Globus pallidus (tissue), 1 donor: ENCODE data around the gene PAK3.

Experiments used
- DNase-seq: peaks from one replicate; pipeline ENCODE4 v3.0.0-alpha.2; 2015; ENCODE audit warnings: low spot score

Gene PAK3

DNA sequence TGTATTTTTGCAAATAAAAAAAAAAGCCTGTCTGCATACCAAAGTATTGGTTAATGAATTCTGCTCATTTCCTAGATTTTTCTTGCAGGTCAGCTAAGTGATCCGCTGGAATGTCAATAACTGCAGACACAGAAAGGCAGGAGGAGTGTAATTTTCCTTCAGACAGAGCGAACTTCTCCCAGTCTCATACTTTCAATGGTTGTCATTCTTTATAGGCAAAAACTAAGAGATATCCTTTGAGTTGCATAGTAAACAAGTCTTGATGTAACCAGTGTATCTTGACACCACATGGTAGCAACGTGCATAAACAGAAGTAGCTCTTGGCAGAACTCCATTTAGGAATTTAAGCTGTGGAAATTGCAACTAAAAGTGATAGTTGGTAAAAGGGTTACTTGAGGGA, 166.1 kb downstream of the PAK3 start:
- no peak for DNase-seq

DNA sequence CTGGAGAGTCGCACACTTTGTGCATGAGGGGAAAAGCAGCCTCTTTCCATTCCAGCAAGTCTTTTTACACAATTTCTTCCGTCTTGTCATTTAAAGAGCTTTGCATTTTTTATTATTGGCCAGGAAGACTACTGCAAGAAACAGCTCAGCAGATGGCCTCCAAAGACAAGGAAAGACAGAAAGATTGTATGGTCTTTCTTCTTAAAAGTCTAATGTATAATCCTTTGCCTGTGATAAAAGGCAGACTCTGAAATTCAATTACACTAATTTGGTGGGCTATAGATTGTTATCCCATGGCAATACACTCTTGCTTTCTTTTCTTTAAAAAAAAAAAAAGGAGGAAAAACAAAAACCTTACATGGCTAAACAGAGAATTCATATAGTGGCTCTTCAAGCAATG, 168.4 kb downstream of the PAK3 start:
- no peak for DNase-seq

DNA sequence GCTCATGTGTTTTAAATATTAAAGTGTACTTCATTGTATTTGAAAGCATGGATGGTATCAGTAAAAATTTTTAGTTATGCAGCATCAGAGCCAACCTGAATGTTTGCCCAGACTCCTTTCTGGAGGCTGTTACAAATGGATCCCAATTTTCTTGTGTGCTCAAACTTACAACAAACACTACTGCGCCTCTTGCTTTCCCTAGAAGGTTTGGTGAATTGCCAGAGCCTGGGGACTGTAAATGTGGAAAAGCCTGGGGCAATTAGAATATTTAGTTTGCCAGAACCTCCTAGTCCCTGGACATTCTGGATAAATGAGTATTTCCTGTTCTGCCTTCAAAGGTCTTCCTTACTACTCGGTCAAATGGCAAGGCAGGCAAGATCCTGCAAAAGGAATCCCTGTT, 169.5 kb downstream of the PAK3 start:
- no peak for DNase-seq

DNA sequence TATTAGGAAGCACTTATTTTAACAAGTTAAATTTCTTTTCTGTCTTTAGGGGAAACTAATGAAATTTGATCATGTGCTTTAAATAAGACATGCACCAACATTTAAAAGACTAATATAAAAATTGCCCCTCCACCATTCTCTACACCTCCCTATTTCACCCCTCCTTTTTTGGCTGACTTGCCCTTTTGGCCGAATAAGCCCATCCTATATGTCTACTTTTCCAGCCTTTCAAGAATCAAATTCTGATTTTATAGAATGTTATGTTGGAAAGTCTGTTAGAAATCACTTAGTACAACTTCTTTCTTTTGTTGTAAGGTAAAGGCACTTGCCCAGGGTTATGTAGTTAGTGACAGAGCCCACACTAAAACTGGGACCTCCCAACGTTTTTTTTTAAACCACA, 172.5 kb downstream of the PAK3 start:
- DNase-seq, result no peak

DNA sequence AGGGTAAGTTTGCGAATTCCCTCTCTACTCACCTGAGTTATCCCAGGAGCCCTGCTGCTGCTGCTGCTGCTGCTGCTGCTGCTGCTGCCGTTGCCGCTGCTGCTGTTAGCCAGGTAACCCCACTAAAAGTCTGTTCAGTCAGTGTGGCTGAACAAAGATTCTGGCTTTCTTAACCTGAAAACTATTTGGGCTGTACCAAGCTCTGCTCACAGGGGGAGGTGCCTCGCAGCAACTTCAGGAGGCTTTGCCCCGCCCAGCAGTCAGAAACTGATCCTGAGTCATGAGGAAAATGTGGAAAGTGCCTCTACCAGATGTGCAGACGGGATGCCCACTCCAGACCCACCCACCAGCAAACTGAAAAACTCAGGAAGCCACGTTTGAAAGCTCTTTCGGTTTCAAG, 174.3 kb downstream of the PAK3 start, which contains the start of gene CAPN6:
Gene CAPN6, minus strand, starts transcription at position 145 of the 400 bp plus-strand sequence. CDS start 6,547 bp downstream, outside the sequence.
- no peak for DNase-seq
